HG03565 (cell line): ENCODE measurements around the gene TRIB2.

Experiments
- ATAC-seq: cut with Tn5 transposase; IDR thresholded peaks from one replicate; pipeline ENCODE4 v1.9.1; 2021; ENCODE audit warnings: mild to moderate bottlenecking, moderate library complexity; ENCODE audit not compliant: unreplicated experiment

TRIB2 gene

DNA sequence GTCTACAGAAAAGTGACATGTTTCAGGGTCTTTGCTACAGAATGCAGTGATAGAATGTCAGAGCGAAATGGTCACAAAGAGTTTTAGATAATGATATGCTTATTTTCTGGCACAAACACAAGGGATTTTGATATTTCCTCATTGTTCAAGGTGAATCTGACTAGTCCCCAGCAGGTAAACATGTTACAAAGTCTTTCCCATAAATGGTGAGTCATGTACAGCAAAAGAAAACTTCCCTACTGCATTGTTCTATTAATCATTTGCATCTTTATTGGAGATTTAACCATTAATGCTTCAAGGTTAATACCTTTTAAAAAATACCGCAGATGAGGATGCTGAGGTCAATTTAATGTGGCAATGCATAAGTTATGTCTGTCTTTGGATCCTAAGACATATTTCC lies 19.1 kb upstream of the TRIB2 start:
- no peak for ATAC-seq

GRCh38 chr2:12700989-12701388 lies 15.7 kb upstream of the TRIB2 start:
- no peak for ATAC-seq

- no peak for ATAC-seq
Observed at GRCh38 chr2:12701786-12702167, 15.0 kb upstream of the TRIB2 start.

- ATAC-seq: no peak
Observed at GRCh38 chr2:12702168-12703121, 14.3 kb upstream of the TRIB2 start.

DNA sequence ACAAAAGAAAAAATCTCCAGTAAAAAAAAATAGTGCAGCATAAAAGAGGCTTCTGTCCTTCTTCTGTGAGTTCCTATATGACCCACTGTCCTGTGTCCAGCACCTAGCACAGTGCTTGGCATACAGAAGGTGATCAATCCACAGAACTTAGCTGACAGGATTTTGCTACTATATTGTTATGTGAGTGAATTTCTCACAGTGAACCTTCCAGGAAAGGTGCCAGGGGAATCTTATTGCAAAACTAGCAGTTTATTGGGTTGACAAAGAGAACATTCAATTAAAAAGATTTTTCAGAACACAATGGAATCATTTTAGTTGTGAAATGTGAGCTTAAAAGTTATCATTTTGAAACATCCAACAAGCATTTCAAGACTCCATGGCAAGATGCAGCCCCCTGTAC lies 12.4 kb upstream of the TRIB2 start:
- no peak for ATAC-seq

DNA sequence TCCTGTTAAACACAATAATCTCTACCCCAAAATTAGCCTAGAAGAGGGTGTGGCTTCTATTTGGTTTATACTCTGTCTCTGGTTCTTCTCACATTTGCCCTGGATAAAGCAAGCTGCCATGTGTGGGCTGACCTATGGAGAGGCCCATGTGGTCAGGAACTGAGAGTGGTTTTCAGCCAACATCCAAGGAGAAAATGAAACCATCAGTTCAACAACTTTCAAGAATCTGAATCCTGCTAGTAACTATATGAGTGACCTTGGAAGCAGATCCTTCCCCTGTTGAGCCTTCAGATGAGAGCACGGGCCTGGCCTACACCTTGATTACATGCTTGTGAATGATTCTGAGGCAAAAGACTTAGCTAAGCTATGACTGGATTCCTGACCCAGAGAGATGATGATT lies 11.5 kb upstream of the TRIB2 start:
- ATAC-seq: no peak

- no peak for ATAC-seq
Observed at GRCh38 chr2:12705742-12706141, 11.0 kb upstream of the TRIB2 start.

- no peak for ATAC-seq
Observed at GRCh38 chr2:12708508-12709206, 8.1 kb upstream of the TRIB2 start.

DNA sequence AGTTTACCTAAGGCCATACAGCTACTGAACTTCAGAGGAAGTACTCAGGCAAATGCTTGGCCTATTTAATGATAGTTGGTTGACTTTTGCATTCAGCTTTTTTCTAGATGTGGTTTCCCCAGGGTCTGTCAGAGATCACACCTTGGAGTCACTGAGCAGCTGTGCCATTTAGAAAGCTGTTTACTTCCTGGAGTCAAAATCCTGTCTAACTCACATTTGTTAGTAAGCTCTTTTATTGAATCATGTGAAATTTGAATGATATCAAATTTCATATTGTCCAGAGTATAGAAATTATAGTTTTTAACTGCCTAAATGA lies 7.6 kb upstream of the TRIB2 start:
- no peak for ATAC-seq

- no peak for ATAC-seq
Observed at GRCh38 chr2:12710301-12710700, 6.4 kb upstream of the TRIB2 start.

GRCh38 chr2:12711339-12711738 lies 5.4 kb upstream of the TRIB2 start:
- no peak for ATAC-seq

DNA sequence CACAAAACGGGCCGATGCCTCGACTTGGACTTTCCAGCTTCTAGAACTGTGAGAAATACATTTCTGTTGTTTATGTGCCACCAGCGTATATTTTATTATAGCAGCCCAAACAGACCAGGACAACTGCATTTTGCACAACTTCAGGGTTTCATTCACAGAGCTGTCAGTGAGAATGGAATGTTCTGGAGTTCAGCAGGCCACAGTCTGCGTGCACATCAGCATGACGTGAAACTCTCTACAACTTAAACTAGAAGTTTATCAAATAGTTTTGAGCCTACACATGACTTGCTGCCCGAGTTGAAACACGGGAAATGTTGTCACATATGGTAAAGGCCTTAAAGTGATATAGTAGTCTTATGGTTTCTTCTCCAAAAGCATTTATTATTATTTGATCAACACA lies 3.9 kb upstream of the TRIB2 start:
- ATAC-seq: no peak

- no peak for ATAC-seq
Observed at GRCh38 chr2:12714391-12715221, 2.1 kb upstream of the TRIB2 start.

DNA sequence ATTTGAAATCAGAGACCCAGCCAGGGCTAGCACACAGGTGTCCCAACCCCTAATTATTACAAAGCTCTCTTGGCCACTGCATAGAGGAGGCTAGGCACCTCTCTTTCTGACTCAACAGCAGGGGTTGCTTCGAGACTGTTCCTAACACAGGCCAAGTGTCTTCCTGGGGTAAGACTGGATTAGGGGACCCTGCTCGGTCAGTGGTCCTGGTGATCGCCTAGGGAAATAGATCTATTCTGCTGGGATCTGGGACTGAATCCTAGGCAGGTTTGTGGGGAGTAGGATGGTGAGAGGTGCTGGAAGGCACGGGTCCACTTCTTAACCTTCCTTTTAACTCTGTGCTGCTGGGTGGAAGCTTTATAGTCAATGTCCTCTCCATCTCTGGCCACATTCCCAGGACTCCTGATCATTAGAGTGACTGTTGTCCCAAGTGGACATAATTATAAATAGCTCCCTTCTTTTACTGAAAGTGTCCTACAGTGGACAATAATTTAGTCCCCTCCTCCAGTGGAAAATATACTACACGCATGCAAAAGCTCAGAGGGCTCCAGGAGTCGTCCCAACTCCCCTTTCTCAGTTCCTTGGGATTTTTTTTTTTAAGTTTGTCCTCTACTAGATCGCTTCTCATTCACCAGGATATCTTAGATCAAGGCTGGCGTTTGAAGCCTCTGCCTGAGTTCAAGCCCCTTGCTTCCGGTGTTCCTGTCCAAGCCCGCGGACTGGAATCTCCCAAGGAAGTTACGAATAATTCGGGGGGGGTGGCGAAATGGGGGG lies 1.3 kb upstream of the TRIB2 start:
- no peak for ATAC-seq

DNA sequence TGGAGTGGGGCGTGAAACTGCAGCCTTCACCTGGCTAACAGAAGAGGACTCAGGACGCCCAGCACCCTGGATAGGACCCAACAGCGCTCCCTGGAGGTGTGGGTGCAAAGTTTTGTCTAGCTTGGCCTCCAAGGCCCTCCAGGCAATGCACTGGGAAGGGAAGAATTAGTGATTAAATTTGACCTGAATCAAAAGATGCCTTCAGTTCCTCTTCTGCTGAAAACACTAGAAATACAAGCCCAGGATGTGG lies 779 bp upstream of the TRIB2 start:
- ATAC-seq: no peak

DNA sequence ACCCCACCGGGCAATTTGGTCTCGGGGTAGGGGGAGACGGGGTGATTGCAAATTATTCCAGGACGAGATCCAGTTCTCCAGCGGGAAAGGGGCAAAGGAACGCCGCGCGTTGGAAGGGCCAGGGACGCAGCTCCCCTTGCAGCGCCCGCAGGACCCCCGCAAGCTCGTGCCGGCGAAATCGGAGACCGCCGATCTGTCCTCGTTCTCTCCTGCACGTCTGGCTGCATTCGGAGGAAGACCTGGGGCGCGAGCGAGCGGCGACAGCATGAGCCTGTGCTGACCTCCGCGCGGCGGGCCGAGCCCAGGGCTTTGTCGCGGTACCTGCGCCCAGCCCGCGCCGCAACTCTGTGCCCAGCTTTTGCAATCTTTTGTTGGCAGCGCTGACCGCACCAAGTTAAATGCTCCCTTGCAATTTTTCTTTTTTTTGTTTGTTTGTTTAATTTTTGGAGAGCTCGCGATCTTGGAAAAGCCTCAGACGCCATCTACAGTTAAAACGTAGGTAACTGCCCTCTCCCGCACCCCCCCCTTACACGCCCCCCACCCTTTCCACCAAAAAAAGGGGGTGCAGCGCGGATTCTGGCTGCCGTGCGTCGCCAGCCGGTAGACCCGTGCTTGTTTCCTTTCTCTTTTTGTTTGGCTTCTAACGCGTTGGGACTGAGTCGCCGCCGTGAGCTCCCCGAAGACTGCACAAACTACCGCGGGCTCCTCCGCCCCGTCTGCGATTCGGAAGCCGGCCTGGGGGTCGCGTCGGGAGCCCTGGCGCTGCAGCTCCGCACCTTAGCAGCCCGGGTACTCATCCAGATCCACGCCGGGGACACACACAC lies 667 bp downstream of the TRIB2 start:
- ATAC-seq: no peak

GRCh38 chr2:12718015-12718671 lies 1.4 kb downstream of the TRIB2 start:
- ATAC-seq: no peak

DNA sequence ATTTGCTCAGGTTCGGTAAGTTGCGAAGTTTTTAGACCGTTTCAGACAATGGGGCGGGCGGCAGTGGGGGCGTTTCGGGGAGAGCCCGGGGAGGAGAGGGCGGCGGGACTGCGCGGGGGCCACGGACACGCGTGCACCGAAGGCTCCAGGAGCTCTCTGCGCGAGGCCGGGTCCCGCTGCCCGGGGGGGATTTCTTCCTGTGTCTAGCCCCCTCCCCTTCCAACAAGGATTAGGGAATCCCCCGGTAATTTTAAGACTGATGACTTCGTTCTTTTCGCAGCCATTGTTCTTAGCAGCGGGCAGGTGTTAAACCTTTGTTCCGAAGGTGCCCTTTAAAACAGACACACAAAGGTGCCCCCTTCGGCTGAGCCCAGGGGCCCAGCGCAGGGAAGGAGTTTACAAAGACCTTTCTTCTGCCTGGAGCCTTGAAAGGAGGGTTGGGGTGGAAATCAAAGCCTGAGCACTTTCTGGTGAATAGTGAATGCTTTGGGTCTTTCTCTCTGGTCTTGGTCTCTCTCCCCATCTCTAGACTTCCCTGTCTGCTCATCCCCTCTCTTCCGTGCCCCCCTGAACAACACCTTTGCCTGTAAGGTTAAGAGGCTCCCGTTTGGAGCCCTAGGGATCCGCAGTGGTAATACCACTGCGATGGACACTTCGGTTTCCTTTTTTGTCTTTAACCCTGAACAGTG lies 2.1 kb downstream of the TRIB2 start:
- ATAC-seq: no peak
